HepG2 (cell line): ENCODE measurements around the gene EEF1A1. TPM values are rescaled to one million over a fixed set of nuclear protein-coding genes. Genes with fewer than 3 reads are reported as not detected.
A peak's percentile ranks its signal among the peaks of the same experiment; 100 is the strongest.

Experiments
- CAMTA2 ChIP-seq: sonication (generic); formaldehyde crosslinking; IDR thresholded peaks from 2 replicates; pipeline ENCODE4 v1.4.0; 2020; ENCODE audit warnings: mild to moderate bottlenecking, missing genetic modification reagents, borderline replicate concordance
- DR1 ChIP-seq: sonication (generic); formaldehyde crosslinking; IDR thresholded peaks from 2 replicates; pipeline ENCODE4 v1.8.0; 2021; ENCODE audit warnings: mild to moderate bottlenecking, missing genetic modification reagents, inconsistent platforms
- MTERF4 ChIP-seq: sonication (generic); formaldehyde crosslinking; IDR thresholded peaks from 2 replicates; pipeline ENCODE4 v1.8.0; 2023; ENCODE audit warnings: mild to moderate bottlenecking, missing genetic modification reagents
- NFE2L1 ChIP-seq: sonication (generic); formaldehyde crosslinking; IDR thresholded peaks from 2 replicates; pipeline ENCODE4 v1.4.0; 2020; ENCODE audit warnings: missing genetic modification reagents, mild to moderate bottlenecking, borderline replicate concordance
- NFRKB ChIP-seq: fragments of 450-650 bp; IDR thresholded peaks from 2 replicates; pipeline ENCODE4 v1.6.1; 2017
- PRPF4 ChIP-seq: fragments of 200-400 bp; formaldehyde crosslinking; IDR thresholded peaks from 2 replicates; pipeline ENCODE4 v1.6.1; 2016; ENCODE audit warnings: low read length, low read depth; ENCODE audit not compliant: poor library complexity, severe bottlenecking
- RAD51 ChIP-seq: fragments of 450-650 bp; IDR thresholded peaks from 2 replicates; pipeline ENCODE4 v1.6.1; 2016; ENCODE audit warnings: borderline replicate concordance
- SATB2 ChIP-seq: sonication (generic); formaldehyde crosslinking; IDR thresholded peaks from 2 replicates; pipeline ENCODE4 v1.5.0; 2020; ENCODE audit warnings: missing genetic modification reagents
- ZBTB14 ChIP-seq: sonication (generic); formaldehyde crosslinking; IDR thresholded peaks from 2 replicates; pipeline ENCODE4 v1.4.0; 2020; ENCODE audit warnings: missing genetic modification reagents
- ZNF296 ChIP-seq: sonication (generic); formaldehyde crosslinking; conservative IDR thresholded peaks from 2 replicates; pipeline ENCODE4 v1.5.0; 2020; ENCODE audit warnings: mild to moderate bottlenecking, missing genetic modification reagents
- ZNF318 ChIP-seq: sonication (generic); formaldehyde crosslinking; IDR thresholded peaks from 2 replicates; pipeline ENCODE4 v1.4.0; 2020; ENCODE audit warnings: mild to moderate bottlenecking, missing genetic modification reagents
- ZNF33A ChIP-seq: sonication (generic); formaldehyde crosslinking; IDR thresholded peaks from 2 replicates; pipeline ENCODE4 v1.5.1; 2020; ENCODE audit warnings: missing genetic modification reagents, mild to moderate bottlenecking, moderate library complexity, borderline replicate concordance
- ZNF547 ChIP-seq: sonication (generic); formaldehyde crosslinking; IDR thresholded peaks from 2 replicates; pipeline ENCODE4 v1.5.1; 2020; ENCODE audit warnings: mild to moderate bottlenecking, missing genetic modification reagents
- ZNF710 ChIP-seq: sonication (generic); formaldehyde crosslinking; IDR thresholded peaks from 2 replicates; pipeline ENCODE4 v1.5.0; 2020; ENCODE audit warnings: mild to moderate bottlenecking, missing genetic modification reagents, borderline replicate concordance
- ZNF724P ChIP-seq: sonication (generic); formaldehyde crosslinking; IDR thresholded peaks from 2 replicates; pipeline ENCODE4 v1.8.0; 2022; ENCODE audit warnings: missing genetic modification reagents, borderline replicate concordance
- ZNF891 ChIP-seq: sonication (generic); formaldehyde crosslinking; IDR thresholded peaks from 2 replicates; pipeline ENCODE4 v1.5.0; 2020; ENCODE audit warnings: mild to moderate bottlenecking, missing genetic modification reagents
- polyA plus RNA-seq, 8 experiments: library from polyadenylated mRNA; depleted of rRNA in 3 of 8; stranded (reverse) in 7 of 8; unstranded in 1 of 8; fragments of >200 nt; fragmentation: Illumina TruSeq in 4 of 8; extraction: Trizol in 4 of 8; gene quantifications; 2 replicates each; pipeline versions ENCODE4 v1.2.1 to v1.2.3, GENCODE V29; 2011 to 2016; ENCODE audit warnings: low read depth in 4 of 8, missing spikeins in 1 of 8, mixed read lengths in 1 of 8; ENCODE audit not compliant: insufficient read depth in 1 of 8
- total RNA-seq, 5 experiments: library from RNA; depleted of rRNA; stranded (reverse); fragments of >200 nt; fragmentation: Illumina TruSeq; extraction: Trizol; gene quantifications; 2 replicates each; pipeline ENCODE4 v1.2.3, GENCODE V29; 2016; ENCODE audit warnings: low read depth in 1 of 5

Gene EEF1A1
- total and polyA plus RNA-seq, 2 of the 13 experiments (the other 11 are each of a cell fraction or from before 2014, with no cell fraction given): 13,726 to 17,172 TPM

GRCh38 chr6:73523434-73524123 lies 2.7 kb upstream of the EEF1A1 start (continued):
- TF ChIP-seq ZBTB14 (CRISPR knock-in tag): peak; percentile 53; the same call in 1 of the 2 replicates
- TF ChIP-seq ZNF296 (CRISPR knock-in tag): no peak; the same call in 1 of the 2 replicates
- TF ChIP-seq NFRKB: no peak
- peak; percentile 54; the same call in 1 of the 2 replicates for TF ChIP-seq MTERF4
- TF ChIP-seq NFE2L1 (CRISPR knock-in tag): no peak
- TF ChIP-seq DR1 (CRISPR knock-in tag): peak; percentile 60; the same call in 1 of the 2 replicates
- no peak for TF ChIP-seq PRPF4
- no peak for TF ChIP-seq CAMTA2
- 0 out of 2 replicates have a peak, but pooled peaks have one; percentile 25 for TF ChIP-seq ZNF318 (CRISPR knock-in tag)
- peak; percentile 80; the same call in 1 of the 2 replicates for TF ChIP-seq ZNF891
- peak; percentile 74; the same call in 1 of the 2 replicates for TF ChIP-seq ZNF710
- no peak; the same call in none of the 2 replicates for TF ChIP-seq ZNF547 (CRISPR knock-in tag)
- no peak; the same call in 1 of the 2 replicates for TF ChIP-seq ZNF724P (CRISPR knock-in tag)
- no peak for TF ChIP-seq ZNF33A (CRISPR knock-in tag)
- no peak for TF ChIP-seq SATB2 (CRISPR knock-in tag)
- TF ChIP-seq RAD51: no peak
